Activated naive CD8-positive, alpha-beta T cell treated with anti-CD3 and anti-CD28 coated beads, Interleukin-2, amount 10 ng/mL, durations not matched to agents 7 days and 5 days (primary cell): Measurements from ENCODE around the gene SRPX. TPM values are rescaled to one million over a fixed set of nuclear protein-coding genes. Genes with fewer than 3 reads are reported as not detected.

ENCODE experiments used
- ATAC-seq: fragments of 150-1000 bp; cut with Tn5 transposase; one replicate; pipeline ENCODE4 v1.10.0; 2021; ENCODE audit warnings: low read depth, moderate library complexity
- POLR2A ChIA-PET: fragments of 350-600 bp; sonication (Branson Sonifier 250); formaldehyde crosslinking; loops from one replicate; lab custom pipeline; 2021; ENCODE audit warnings: antibody characterized with exemption; lab: Charles Lee
- DNase-seq: peaks from one replicate; pipeline ENCODE4 v3.0.0; 2021
- H3K27ac Mint-ChIP-seq: one replicate; pipeline ENCODE4 v1.8.0; 2022; ENCODE audit warnings: mild to moderate bottlenecking, mixed read lengths
- H3K27me3 Mint-ChIP-seq: one replicate; pipeline ENCODE4 v1.8.0; 2022; ENCODE audit warnings: mild to moderate bottlenecking, moderate library complexity, mixed read lengths
- H3K36me3 Mint-ChIP-seq: one replicate; pipeline ENCODE4 v1.8.0; 2021; ENCODE audit warnings: mild to moderate bottlenecking, mixed read lengths
- H3K4me1 Mint-ChIP-seq: one replicate; pipeline ENCODE4 v1.8.0; 2021; ENCODE audit warnings: mixed read lengths
- H3K4me3 Mint-ChIP-seq: one replicate; pipeline ENCODE4 v1.8.0; 2022; ENCODE audit warnings: mild to moderate bottlenecking, moderate library complexity, mixed read lengths
- H3K9me3 Mint-ChIP-seq: one replicate; pipeline ENCODE4 v1.8.0; 2021; ENCODE audit warnings: mixed read lengths
- total RNA-seq, 2 experiments: library from RNA; stranded (reverse); gene quantifications; one replicate each; pipeline ENCODE4 v1.2.3, GENCODE V29; 2021

The SRPX gene
- total RNA-seq, 2 experiments from 2014 or later, result 3.3 to 3.5 TPM

DNA sequence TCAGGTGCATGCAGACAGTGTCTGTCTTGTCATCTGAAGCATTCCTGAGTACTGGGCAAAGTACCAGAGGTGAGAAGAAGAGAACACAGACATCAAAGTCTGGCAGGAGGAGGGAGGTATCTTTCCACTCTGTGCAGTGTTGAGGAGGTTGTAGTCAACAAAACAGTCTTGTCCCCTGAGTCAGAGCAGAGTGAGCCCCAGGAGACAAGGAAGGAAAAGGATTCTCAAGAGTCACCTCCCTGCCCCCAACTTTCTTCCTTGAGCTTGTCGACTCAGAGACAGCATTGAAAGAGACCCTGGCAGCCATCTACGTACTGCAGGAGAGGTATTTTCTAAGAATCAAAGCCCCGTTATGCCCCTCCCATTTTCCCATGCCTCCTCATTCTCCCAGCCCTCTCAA, 4.4 kb upstream of the SRPX start:
- DNase-seq (no peak), ATAC-seq (no peak)
- Mint-ChIP-seq H3K4me3 (no peak overlapping the region), H3K9me3 (no peaks in the 10 kb centered on the region), H3K36me3 (no peaks in the 10 kb centered on the region), H3K4me1 (peaks cover 4% of the 10 kb centered on the region), H3K27ac (no peak overlapping the region), H3K27me3 (peaks cover 37% of the 10 kb centered on the region)
- POLR2A ChIA-PET, result no interaction called here

DNA sequence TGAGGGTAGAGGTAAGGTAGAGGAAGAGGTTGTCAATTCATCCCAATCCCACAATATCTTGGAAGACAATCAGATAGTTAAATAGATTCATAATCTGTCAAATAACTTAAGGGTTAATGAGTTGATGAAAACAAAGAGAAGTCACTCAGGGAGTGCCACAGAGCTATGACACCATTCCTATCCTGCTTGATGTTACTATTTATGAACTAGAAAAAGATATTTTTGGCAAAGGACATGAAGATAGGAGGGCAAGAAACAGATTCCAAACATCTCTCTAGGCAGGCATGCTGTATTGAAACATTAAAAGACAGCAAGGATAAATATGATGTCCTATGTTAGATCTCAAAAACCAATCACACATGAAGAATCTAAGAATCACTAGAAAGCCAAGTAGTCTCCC, 3.5 kb upstream of the SRPX start:
- peaks cover 4% of the 10 kb centered on the region for H3K4me1 Mint-ChIP-seq
- ATAC-seq (no peak), DNase-seq (no peak)
- peaks cover 41% of the 10 kb centered on the region for H3K27me3 Mint-ChIP-seq
- H3K27ac Mint-ChIP-seq, result no peak overlapping the region
- POLR2A ChIA-PET, result no interaction called here
- no peak overlapping the region for H3K4me3 Mint-ChIP-seq
- H3K36me3 Mint-ChIP-seq, result no peaks in the 10 kb centered on the region
- H3K9me3 Mint-ChIP-seq, result no peaks in the 10 kb centered on the region

DNA sequence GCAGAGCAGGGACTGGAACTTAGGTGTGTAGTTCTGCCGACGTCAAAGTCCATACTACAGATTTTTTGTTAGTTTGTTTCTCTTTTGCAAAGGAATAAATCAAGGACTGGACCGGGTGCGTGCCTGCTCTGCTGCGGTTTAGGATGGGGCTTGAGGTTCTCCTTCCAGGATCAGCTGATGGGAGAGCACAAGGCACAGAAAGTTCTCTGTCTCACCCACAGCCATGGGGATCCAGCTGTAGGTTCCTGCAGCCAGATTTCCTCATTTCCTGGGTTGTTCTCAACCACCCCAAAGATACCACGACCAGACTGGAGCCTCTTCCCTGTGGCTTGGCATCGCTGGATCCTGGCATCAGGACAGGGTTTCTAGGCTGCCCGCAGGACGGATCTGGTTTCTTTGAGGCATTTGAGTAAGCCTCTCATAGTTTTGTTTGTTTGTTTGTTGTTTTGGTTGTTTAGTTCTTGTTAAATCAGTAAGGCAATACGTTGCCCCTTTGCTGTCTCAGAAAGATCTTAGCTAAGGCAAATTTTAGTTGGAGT, 789 bp upstream of the SRPX start:
- no peaks in the 10 kb centered on the region for H3K36me3 Mint-ChIP-seq

GRCh38 chrX:38220024-38220414, 652 bp downstream of the SRPX start:
- ATAC-seq (peak; percentile 71), DNase-seq (peak; percentile 44)
- POLR2A ChIA-PET, result interaction anchor here (2.6 kb wide), 1 partner anchor 107 kb away, joined by 13 read pairs; the partner anchor contains the start of gene RPGR
- no peaks in the 10 kb centered on the region for H3K9me3 Mint-ChIP-seq
- H3K27me3 Mint-ChIP-seq, result peaks cover 41% of the 10 kb centered on the region
- no peak overlapping the region for H3K27ac Mint-ChIP-seq
- H3K4me3 Mint-ChIP-seq, result peak overlapping the region; percentile 72
- H3K36me3 Mint-ChIP-seq, result no peaks in the 10 kb centered on the region
- peaks cover 4% of the 10 kb centered on the region for H3K4me1 Mint-ChIP-seq

More for the DNA sequence above, 789 bp upstream of the SRPX start:
- no peak for ATAC-seq
- H3K4me3 Mint-ChIP-seq, result peak overlapping the region; percentile 72
- no peaks in the 10 kb centered on the region for H3K9me3 Mint-ChIP-seq
- H3K27ac Mint-ChIP-seq, result no peak overlapping the region
- no peak for DNase-seq
- POLR2A ChIA-PET, result interaction anchor here (2.6 kb wide), 1 partner anchor 106 kb away, joined by 13 read pairs; the partner anchor contains the start of gene RPGR
- H3K27me3 Mint-ChIP-seq, result peaks cover 45% of the 10 kb centered on the region
- H3K4me1 Mint-ChIP-seq, result peaks cover 4% of the 10 kb centered on the region

DNA sequence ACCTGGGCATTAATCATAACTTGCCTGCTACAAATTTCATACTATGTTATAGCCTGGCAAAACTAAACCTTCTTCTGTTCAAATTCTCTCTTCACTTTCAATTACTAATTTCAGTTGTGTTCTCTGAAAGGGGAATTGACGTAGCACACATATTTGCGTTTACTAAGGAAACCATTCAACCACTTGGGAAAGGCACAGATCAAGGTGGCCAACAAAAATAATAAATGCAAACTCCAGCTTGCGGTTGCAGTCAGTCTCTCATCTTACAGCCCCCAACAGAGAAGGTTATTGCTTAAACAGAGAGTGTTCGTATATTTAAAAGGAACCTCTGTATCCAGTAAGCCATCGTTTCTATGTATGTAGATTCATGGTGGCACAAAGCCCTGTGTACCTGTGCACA, 4.0 kb downstream of the SRPX start:
- Mint-ChIP-seq H3K4me3 (no peak overlapping the region), H3K36me3 (no peaks in the 10 kb centered on the region), H3K27me3 (peaks cover 29% of the 10 kb centered on the region), H3K27ac (no peak overlapping the region), H3K4me1 (peaks cover 4% of the 10 kb centered on the region), H3K9me3 (no peaks in the 10 kb centered on the region)
- POLR2A ChIA-PET, result no interaction called here
- DNase-seq (no peak), ATAC-seq (no peak)

GRCh38 chrX:38214551-38215531, 5.8 kb downstream of the SRPX start:
- Mint-ChIP-seq H3K27me3 (peaks cover 20% of the 10 kb centered on the region), H3K4me3 (no peak overlapping the region), H3K27ac (no peak overlapping the region), H3K9me3 (no peaks in the 10 kb centered on the region), H3K4me1 (no peaks in the 10 kb centered on the region), H3K36me3 (no peaks in the 10 kb centered on the region)
- ATAC-seq (no peak), DNase-seq (no peak)
- POLR2A ChIA-PET, result no interaction called here

- no peaks in the 10 kb centered on the region for H3K36me3 Mint-ChIP-seq
- DNase-seq, result no peak
- POLR2A ChIA-PET, result no interaction called here
- peaks cover 16% of the 10 kb centered on the region for H3K27me3 Mint-ChIP-seq
- no peak overlapping the region for H3K27ac Mint-ChIP-seq
- H3K4me1 Mint-ChIP-seq, result no peaks in the 10 kb centered on the region
- no peak overlapping the region for H3K4me3 Mint-ChIP-seq
- no peak for ATAC-seq
- H3K9me3 Mint-ChIP-seq, result no peaks in the 10 kb centered on the region
Measured at GRCh38 chrX:38214044-38214443, 6.6 kb downstream of the SRPX start.

- H3K36me3 Mint-ChIP-seq, result no peaks in the 10 kb centered on the region
- no peak overlapping the region for H3K4me3 Mint-ChIP-seq
- H3K27ac Mint-ChIP-seq, result no peak overlapping the region
- DNase-seq (no peak), ATAC-seq (no peak)
- H3K27me3 Mint-ChIP-seq, result peaks cover 6% of the 10 kb centered on the region
- no peaks in the 10 kb centered on the region for H3K4me1 Mint-ChIP-seq
- POLR2A ChIA-PET, result no interaction called here
- no peaks in the 10 kb centered on the region for H3K9me3 Mint-ChIP-seq
Measured at GRCh38 chrX:38211891-38212635, 8.6 kb downstream of the SRPX start.

DNA sequence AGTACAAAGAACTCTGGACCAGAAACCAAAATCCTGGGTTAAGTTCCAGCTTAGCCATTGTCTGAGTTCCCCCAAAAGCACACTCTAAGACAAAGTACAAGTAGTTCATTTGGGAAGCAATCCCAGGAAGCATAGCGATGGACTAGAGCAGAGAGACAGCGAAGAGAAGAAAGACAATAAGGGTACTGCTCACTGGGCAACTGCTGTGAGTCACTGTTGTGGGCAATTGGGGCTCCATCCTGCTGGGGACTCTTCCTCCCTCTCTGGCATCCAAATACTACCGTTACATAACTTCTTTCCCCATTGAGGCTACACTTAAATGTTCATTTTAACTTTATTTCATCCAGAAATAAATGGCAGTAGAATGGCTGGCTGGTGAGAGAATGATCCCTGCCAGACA, 14.1 kb downstream of the SRPX start:
- POLR2A ChIA-PET, result no interaction called here
- Mint-ChIP-seq H3K9me3 (no peaks in the 10 kb centered on the region), H3K36me3 (no peaks in the 10 kb centered on the region), H3K27ac (no peak overlapping the region), H3K27me3 (peaks cover 5% of the 10 kb centered on the region), H3K4me3 (no peak overlapping the region), H3K4me1 (no peaks in the 10 kb centered on the region)
- ATAC-seq (no peak), DNase-seq (no peak)

- ATAC-seq (no peak), DNase-seq (no peak)
- no peaks in the 10 kb centered on the region for H3K4me1 Mint-ChIP-seq
- POLR2A ChIA-PET, result no interaction called here
- H3K4me3 Mint-ChIP-seq, result no peak overlapping the region
- H3K27me3 Mint-ChIP-seq, result peaks cover 5% of the 10 kb centered on the region
- H3K27ac Mint-ChIP-seq, result no peak overlapping the region
- no peaks in the 10 kb centered on the region for H3K36me3 Mint-ChIP-seq
- H3K9me3 Mint-ChIP-seq, result no peaks in the 10 kb centered on the region
Measured at GRCh38 chrX:38206036-38206435, 14.6 kb downstream of the SRPX start.

GRCh38 chrX:38205039-38205438, 15.6 kb downstream of the SRPX start:
- Mint-ChIP-seq H3K9me3 (no peaks in the 10 kb centered on the region), H3K27me3 (peaks cover 9% of the 10 kb centered on the region), H3K4me3 (no peak overlapping the region), H3K36me3 (no peaks in the 10 kb centered on the region), H3K4me1 (no peaks in the 10 kb centered on the region), H3K27ac (no peak overlapping the region)
- POLR2A ChIA-PET, result no interaction called here
- DNase-seq (no peak), ATAC-seq (no peak)

GRCh38 chrX:38192007-38192810, 28.5 kb downstream of the SRPX start:
- H3K36me3 Mint-ChIP-seq, result no peaks in the 10 kb centered on the region
- POLR2A ChIA-PET, result no interaction called here
- no peak overlapping the region for H3K27ac Mint-ChIP-seq
- H3K4me1 Mint-ChIP-seq, result no peaks in the 10 kb centered on the region
- no peak overlapping the region for H3K4me3 Mint-ChIP-seq
- ATAC-seq, result no peak
- peaks cover 7% of the 10 kb centered on the region for H3K27me3 Mint-ChIP-seq
- no peaks in the 10 kb centered on the region for H3K9me3 Mint-ChIP-seq
- DNase-seq, result no peak
